Measurements from ENCODE around the gene DNAJA3. TPM values are rescaled to one million over a fixed set of nuclear protein-coding genes. Genes with fewer than 3 reads are reported as not detected.
"Not testable (repeated sequence)": the region's sequence is repeated elsewhere in the genome, so short reads cannot be mapped to it uniquely, and the experiment has no call there.

The DNAJA3 gene
- total RNA-seq, 4 donors from 2014 or later: 40.6 to 51.2 (median 45.9) TPM

- TF ChIP-seq EP300 (IDR thresholded peaks at IDR 0.05): no peak
- TF ChIP-seq POLR2A (IDR thresholded peaks at IDR 0.05; ENCODE audit: low read depth): no peak
- TF ChIP-seq CTCF (IDR thresholded peaks at IDR 0.05): no peak
- TF ChIP-seq POLR2AphosphoS5 (IDR thresholded peaks at IDR 0.05): no peak
- Histone ChIP-seq H3K27me3 (no peaks in the 10 kb centered on the region), H3K36me3 (peaks cover 6 to 69% (median 54%) of the 10 kb centered on the region in 4 donors), H3K27ac (replicated peaks in 1 of 4) (peak overlapping the region in 2 of 4 donors; percentile 20 to 67), H3K4me3 (no peak overlapping the region), H3K4me1 (peaks cover 28 to 56% (median 44%) of the 10 kb centered on the region in 4 donors), H3K9me3 (no peaks in the 10 kb centered on the region)
- no peak for DNase-seq (ENCODE audit: extremely low spot score)
- intact Hi-C loops (cut with DNase I): no loop called here
- WGBS: 85% methylated on average over 11 of the region's 22 CpGs
Observed at GRCh38 chr16:4391631-4392381, 33.9 kb upstream of the DNAJA3 start.

GRCh38 chr16:4392382-4393239 lies 33.1 kb upstream of the DNAJA3 start:
- no peak for DNase-seq (ENCODE audit: extremely low spot score)

GRCh38 chr16:4393240-4393600 lies 32.4 kb upstream of the DNAJA3 start:
- H3K27ac ChIP-seq (replicated peaks in 1 of 4): peak overlapping the region; percentile 20 to 67 (median 66)
- peaks cover 6 to 68% (median 45%) of the 10 kb centered on the region in 4 donors for H3K36me3 ChIP-seq
- TF ChIP-seq CTCF (IDR thresholded peaks at IDR 0.05) (no peak), EP300 (IDR thresholded peaks at IDR 0.05) (no peak)
- no peaks in the 10 kb centered on the region for H3K27me3 ChIP-seq
- WGBS: 89% methylated on average over 3 of the region's 6 CpGs
- H3K4me1 ChIP-seq: peaks cover 27 to 43% (median 32%) of the 10 kb centered on the region in 4 donors
- no peak for DNase-seq (ENCODE audit: extremely low spot score)
- intact Hi-C loops (cut with DNase I): no loop called here
- H3K9me3 ChIP-seq: no peaks in the 10 kb centered on the region
- H3K4me3 ChIP-seq: no peak overlapping the region

More at GRCh38 chr16:4392382-4393239, 33.1 kb upstream of the DNAJA3 start:
- no peak for TF ChIP-seq CTCF (IDR thresholded peaks at IDR 0.05)
- TF ChIP-seq POLR2AphosphoS5 (IDR thresholded peaks at IDR 0.05): peak in 1 of 2 donors; percentile 20
- no peak for TF ChIP-seq EP300 (IDR thresholded peaks at IDR 0.05)
- no peak for TF ChIP-seq POLR2A (IDR thresholded peaks at IDR 0.05; ENCODE audit: low read depth)
- intact Hi-C loops (cut with DNase I): no loop called here
- Histone ChIP-seq H3K4me1 (peaks cover 27 to 48% (median 37%) of the 10 kb centered on the region in 4 donors), H3K27ac (replicated peaks in 1 of 4) (peak overlapping the region; percentile 20 to 67 (median 66)), H3K9me3 (no peaks in the 10 kb centered on the region), H3K36me3 (peaks cover 6 to 68% (median 50%) of the 10 kb centered on the region in 4 donors), H3K4me3 (no peak overlapping the region), H3K27me3 (no peaks in the 10 kb centered on the region)
- 40% methylated on average over 18 of the region's 27 CpGs for WGBS

GRCh38 chr16:4393850-4394249 lies 31.8 kb upstream of the DNAJA3 start:
- DNase-seq (ENCODE audit: extremely low spot score); intact Hi-C loops (cut with DNase I); H3K9me3 ChIP-seq; H3K27me3 ChIP-seq; H3K4me3 ChIP-seq: not testable (repeated sequence)
- H3K27ac ChIP-seq (replicated peaks in 1 of 4): peak overlapping the region in 3 of 4 donors; percentile 65 to 67 (median 66)
- WGBS: 97% methylated on average over 15 of the region's 15 CpGs
- H3K4me1 ChIP-seq: peaks cover 23 to 37% (median 26%) of the 10 kb centered on the region in 4 donors
- peaks cover 3 to 69% (median 42%) of the 10 kb centered on the region in 4 donors for H3K36me3 ChIP-seq
